GM19351 (cell line): Measurements from ENCODE around the gene CMC1.
"Not testable (repeated sequence)": the region's sequence is repeated elsewhere in the genome, so short reads cannot be mapped to it uniquely, and the experiment has no call there.

Source experiments
- ATAC-seq: cut with Tn5 transposase; IDR thresholded peaks from one replicate; pipeline ENCODE4 v1.9.1; 2021; ENCODE audit warnings: mild to moderate bottlenecking, moderate library complexity; ENCODE audit not compliant: unreplicated experiment

CMC1 gene

GRCh38 chr3:28243424-28244106, 2.1 kb downstream of the CMC1 start:
- ATAC-seq: no peak

GRCh38 chr3:28244491-28244890, 3.1 kb downstream of the CMC1 start:
- ATAC-seq: no peak

- no peak for ATAC-seq
Observed at GRCh38 chr3:28247286-28247685, 5.9 kb downstream of the CMC1 start.

GRCh38 chr3:28250999-28251398, 9.6 kb downstream of the CMC1 start:
- ATAC-seq: no peak

- ATAC-seq: no peak
Observed at GRCh38 chr3:28252001-28252431, 10.6 kb downstream of the CMC1 start.

GRCh38 chr3:28253040-28253715, 11.8 kb downstream of the CMC1 start:
- no peak for ATAC-seq

- ATAC-seq: no peak
Observed at GRCh38 chr3:28262001-28262400, 20.6 kb downstream of the CMC1 start.

GRCh38 chr3:28265641-28266040, 24.2 kb downstream of the CMC1 start:
- ATAC-seq: no peak

- no peak for ATAC-seq
Observed at GRCh38 chr3:28267984-28268849, 26.8 kb downstream of the CMC1 start.

- ATAC-seq: no peak
Observed at GRCh38 chr3:28268989-28269388, 27.6 kb downstream of the CMC1 start.

- ATAC-seq: not testable (repeated sequence)
Observed at GRCh38 chr3:28269884-28270283, 28.5 kb downstream of the CMC1 start.

- no peak for ATAC-seq
Observed at GRCh38 chr3:28273837-28274236, 32.4 kb downstream of the CMC1 start.

GRCh38 chr3:28278918-28279317, 37.5 kb downstream of the CMC1 start:
- no peak for ATAC-seq

- peak; percentile 48 for ATAC-seq
Observed at GRCh38 chr3:28279770-28280169, 38.4 kb downstream of the CMC1 start.

GRCh38 chr3:28280781-28281180, 39.4 kb downstream of the CMC1 start:
- no peak for ATAC-seq

- ATAC-seq: peak; percentile 90
Observed at GRCh38 chr3:28286595-28286994, 45.2 kb downstream of the CMC1 start.

- ATAC-seq: no peak
Observed at GRCh38 chr3:28287046-28287445, 45.6 kb downstream of the CMC1 start.

GRCh38 chr3:28290863-28291300, 49.5 kb downstream of the CMC1 start:
- ATAC-seq: no peak

GRCh38 chr3:28291577-28291976, 50.2 kb downstream of the CMC1 start:
- no peak for ATAC-seq

GRCh38 chr3:28292622-28293021, 51.2 kb downstream of the CMC1 start:
- no peak for ATAC-seq

- ATAC-seq: no peak
Observed at GRCh38 chr3:28294667-28295413, 53.4 kb downstream of the CMC1 start.
